Measurements from ENCODE around the gene CLCF1. TPM values are rescaled to one million over a fixed set of nuclear protein-coding genes. Genes with fewer than 3 reads are reported as not detected.
"Not testable (repeated sequence)": the region's sequence is repeated elsewhere in the genome, so short reads cannot be mapped to it uniquely, and the experiment has no call there.

The CLCF1 gene
- total RNA-seq, 1 donor: 9.4 TPM

GRCh38 chr11:67404515-67405195, 31.3 kb upstream of the CLCF1 start:
- no peak for TF ChIP-seq CTCF (IDR thresholded peaks at IDR 0.05; ENCODE audit: insufficient read depth, low read length)
- DNase-seq (ENCODE audit: low read depth): no peak
- H3K4me3 ChIP-seq (ENCODE audit: low read depth, low read length): no peak overlapping the region

- not testable (repeated sequence) for H3K4me3 ChIP-seq (ENCODE audit: low read depth, low read length); DNase-seq (ENCODE audit: low read depth)
Observed at GRCh38 chr11:67403085-67403484, 29.7 kb upstream of the CLCF1 start.

GRCh38 chr11:67402192-67402839, 28.9 kb upstream of the CLCF1 start:
- DNase-seq (ENCODE audit: low read depth): not testable (repeated sequence)
- peak overlapping the region; percentile 56 for H3K4me3 ChIP-seq (ENCODE audit: low read depth, low read length)

- peak within 1 kb of the TSS; percentile 87 for H3K4me3 ChIP-seq (ENCODE audit: low read depth, low read length)
- TF ChIP-seq CTCF (IDR thresholded peaks at IDR 0.05; ENCODE audit: insufficient read depth, low read length): peak; percentile 22
- peak; percentile 82 for DNase-seq (ENCODE audit: low read depth)
Observed at GRCh38 chr11:67401495-67402191, 28.2 kb upstream of the CLCF1 start, which contains the start of gene PPP1CA. Gene PPP1CA, minus strand, starts transcription at chr11:67401858. Its CDS starts 76 bp downstream, at chr11:67401782.

- DNase-seq (ENCODE audit: low read depth): peak; percentile 13
- TF ChIP-seq CTCF (IDR thresholded peaks at IDR 0.05; ENCODE audit: insufficient read depth, low read length): no peak
- peak overlapping the region; percentile 87 for H3K4me3 ChIP-seq (ENCODE audit: low read depth, low read length)
Observed at GRCh38 chr11:67400942-67401494, 27.6 kb upstream of the CLCF1 start.

- peak; percentile 45 for DNase-seq (ENCODE audit: low read depth)
- TF ChIP-seq CTCF (IDR thresholded peaks at IDR 0.05; ENCODE audit: insufficient read depth, low read length): no peak
- H3K4me3 ChIP-seq (ENCODE audit: low read depth, low read length): peak overlapping the region; percentile 87
Observed at GRCh38 chr11:67400251-67400941, 27.0 kb upstream of the CLCF1 start.

- H3K4me3 ChIP-seq (ENCODE audit: low read depth, low read length): peak overlapping the region; percentile 14
- TF ChIP-seq CTCF (IDR thresholded peaks at IDR 0.05; ENCODE audit: insufficient read depth, low read length): no peak
- no peak for DNase-seq (ENCODE audit: low read depth)
Observed at GRCh38 chr11:67398661-67399563, 25.5 kb upstream of the CLCF1 start.

All from fibroblast of the aortic adventitia (primary cell).